ENCODE measurements around the gene LASP1.
"Not testable (repeated sequence)": the region's sequence is repeated elsewhere in the genome, so short reads cannot be mapped to it uniquely, and the experiment has no call there.

Gene LASP1

GRCh38 chr17:38940404-38940803 lies 70.5 kb downstream of the LASP1 start:
- no peak for DNase-seq

- no peak for DNase-seq
Measured at GRCh38 chr17:38942696-38943334, 73.0 kb downstream of the LASP1 start.

- DNase-seq: no peak
Measured at GRCh38 chr17:38943607-38944006, 73.7 kb downstream of the LASP1 start.

GRCh38 chr17:38947189-38947588 lies 77.3 kb downstream of the LASP1 start:
- no peak for DNase-seq

GRCh38 chr17:38953800-38954199 lies 83.9 kb downstream of the LASP1 start:
- not testable (repeated sequence) for DNase-seq

- DNase-seq: no peak
Measured at GRCh38 chr17:38958326-38958725, 88.5 kb downstream of the LASP1 start.

GRCh38 chr17:38958756-38959155 lies 88.9 kb downstream of the LASP1 start:
- no peak for DNase-seq

GRCh38 chr17:38959508-38959907 lies 89.7 kb downstream of the LASP1 start:
- DNase-seq: no peak

- no peak for DNase-seq
Measured at GRCh38 chr17:38960402-38960801, 90.5 kb downstream of the LASP1 start.

- DNase-seq: no peak
Measured at GRCh38 chr17:38961413-38961812, 91.6 kb downstream of the LASP1 start.

- DNase-seq: peak; percentile 71
Measured at GRCh38 chr17:38967290-38967738, 97.5 kb downstream of the LASP1 start, which contains the start of gene FBXO47. Gene FBXO47 (minus strand): TSS chr17:38967403. CDS start chr17:38963025, 4,378 bp downstream.

GRCh38 chr17:38969281-38969680 lies 99.4 kb downstream of the LASP1 start:
- no peak for DNase-seq

GRCh38 chr17:38970128-38970527 lies 100.3 kb downstream of the LASP1 start:
- no peak for DNase-seq

GRCh38 chr17:38970804-38971203 lies 100.9 kb downstream of the LASP1 start:
- no peak for DNase-seq
